Astrocyte of the cerebellum (primary cell): ENCODE results near the gene ANKRD27.

Experiments
- DNase-seq: peaks from one replicate; pipeline ENCODE4 v3.0.0-alpha.2; 2011; ENCODE audit warnings: low read depth
- H3K4me3 ChIP-seq: 2 replicates; pipeline ENCODE4 v1.5.1; 2011; ENCODE audit warnings: mild to moderate bottlenecking, low read depth, low read length, moderate library complexity
- in situ Hi-C: cut with HindIII; loops from 2 replicates; pipeline ENCODE4 v1.10.0; 2017; ENCODE audit warnings: low sequenced_read_pairs
- TF ChIP-seq, protein P1 (sequence below): IDR thresholded peaks from 2 replicates; pipeline ENCODE4 v1.5.1; 2012; ENCODE audit warnings: low read length, low read depth, moderate library complexity, mild to moderate bottlenecking; ENCODE audit errors: missing control alignments

ANKRD27 gene

DNA sequence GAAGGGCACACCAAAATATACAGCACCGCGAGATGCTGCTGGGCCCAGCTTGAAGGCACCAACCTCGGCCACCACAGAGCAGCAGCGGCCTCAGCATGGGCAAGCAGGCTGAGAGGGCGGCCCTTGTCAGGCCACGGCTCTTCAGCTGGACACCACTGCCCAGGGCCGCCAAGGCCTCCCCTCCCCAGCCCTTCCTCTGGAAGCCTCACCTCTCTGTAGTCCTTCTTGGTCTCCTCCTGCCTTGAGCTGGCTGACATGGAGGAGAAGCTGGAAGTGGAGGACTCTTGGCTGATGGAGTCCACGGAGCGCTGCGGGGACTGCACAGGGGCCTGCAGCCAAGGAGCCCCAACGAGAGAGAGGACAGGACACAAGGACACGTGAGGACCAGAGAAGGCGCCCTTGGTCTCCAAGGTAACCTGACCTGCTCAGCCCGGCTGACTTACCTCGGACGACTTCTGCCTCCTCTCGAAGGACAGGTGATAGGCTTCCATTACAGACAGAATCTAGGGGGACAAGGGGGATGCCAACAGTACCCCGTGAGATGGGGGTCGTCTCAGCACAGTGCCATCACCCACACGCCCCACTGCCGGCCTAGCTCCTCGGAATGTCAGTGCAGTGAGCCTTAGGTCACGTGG lies 55.8 kb downstream of the ANKRD27 start:
- H3K4me3 ChIP-seq: no peak overlapping the region
- TF ChIP-seq, protein P1, sequence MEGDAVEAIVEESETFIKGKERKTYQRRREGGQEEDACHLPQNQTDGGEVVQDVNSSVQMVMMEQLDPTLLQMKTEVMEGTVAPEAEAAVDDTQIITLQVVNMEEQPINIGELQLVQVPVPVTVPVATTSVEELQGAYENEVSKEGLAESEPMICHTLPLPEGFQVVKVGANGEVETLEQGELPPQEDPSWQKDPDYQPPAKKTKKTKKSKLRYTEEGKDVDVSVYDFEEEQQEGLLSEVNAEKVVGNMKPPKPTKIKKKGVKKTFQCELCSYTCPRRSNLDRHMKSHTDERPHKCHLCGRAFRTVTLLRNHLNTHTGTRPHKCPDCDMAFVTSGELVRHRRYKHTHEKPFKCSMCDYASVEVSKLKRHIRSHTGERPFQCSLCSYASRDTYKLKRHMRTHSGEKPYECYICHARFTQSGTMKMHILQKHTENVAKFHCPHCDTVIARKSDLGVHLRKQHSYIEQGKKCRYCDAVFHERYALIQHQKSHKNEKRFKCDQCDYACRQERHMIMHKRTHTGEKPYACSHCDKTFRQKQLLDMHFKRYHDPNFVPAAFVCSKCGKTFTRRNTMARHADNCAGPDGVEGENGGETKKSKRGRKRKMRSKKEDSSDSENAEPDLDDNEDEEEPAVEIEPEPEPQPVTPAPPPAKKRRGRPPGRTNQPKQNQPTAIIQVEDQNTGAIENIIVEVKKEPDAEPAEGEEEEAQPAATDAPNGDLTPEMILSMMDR: no peak
- in situ Hi-C loops: no loop called here
- DNase-seq: no peak

- DNase-seq: no peak
- TF ChIP-seq, protein P1: no peak
- no peak overlapping the region for H3K4me3 ChIP-seq
- in situ Hi-C loops: no loop called here
Observed at GRCh38 chr19:32615569-32615968, 59.4 kb downstream of the ANKRD27 start.

GRCh38 chr19:32614916-32615315 lies 60.1 kb downstream of the ANKRD27 start:
- in situ Hi-C loops: no loop called here
- no peak for DNase-seq

GRCh38 chr19:32613008-32613407 lies 62.0 kb downstream of the ANKRD27 start:
- TF ChIP-seq, protein P1: no peak
- no peak overlapping the region for H3K4me3 ChIP-seq
- DNase-seq: no peak
- in situ Hi-C loops: no loop called here

More at GRCh38 chr19:32614916-32615315, 60.1 kb downstream of the ANKRD27 start:
- TF ChIP-seq, protein P1: no peak
- H3K4me3 ChIP-seq: no peak overlapping the region

- no peak overlapping the region for H3K4me3 ChIP-seq
- TF ChIP-seq, protein P1: no peak
- DNase-seq: peak; percentile 55
- in situ Hi-C loops: no loop called here
Observed at GRCh38 chr19:32611161-32611560, 63.8 kb downstream of the ANKRD27 start.

DNA sequence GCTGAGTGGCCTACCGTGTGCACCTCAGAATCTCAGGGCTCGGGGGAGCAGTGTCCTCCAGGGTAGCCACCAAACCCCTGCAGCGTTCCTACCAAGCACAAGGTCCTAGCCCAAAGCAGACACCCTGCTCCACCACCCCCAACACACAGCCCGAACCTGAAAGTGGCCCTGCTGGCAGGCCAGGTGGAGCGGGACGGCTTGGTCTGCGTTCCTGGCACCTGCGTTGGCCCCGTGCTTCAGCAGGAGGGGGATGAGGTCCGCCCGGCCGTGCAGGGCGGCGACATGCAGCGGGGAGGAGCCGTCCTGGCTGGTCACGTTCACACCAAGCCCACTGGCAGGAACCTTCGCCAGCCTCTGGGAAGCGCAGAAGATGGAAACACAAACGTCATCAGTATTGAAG lies 67.5 kb downstream of the ANKRD27 start:
- in situ Hi-C loops: no loop called here
- DNase-seq: no peak
- TF ChIP-seq, protein P1: no peak
- no peak overlapping the region for H3K4me3 ChIP-seq
